Brain microvascular endothelial cell (primary cell): ENCODE results near the gene CYP46A1.

Experiments used
- DNase-seq: peaks from one replicate; pipeline ENCODE4 v3.0.0-alpha.2; 2020
- H3K27ac ChIP-seq: fragments of 250-450 bp; sonication (Bioruptor Pico); 2 replicates; pipeline ENCODE4 v1.5.1; 2020; ENCODE audit warnings: mild to moderate bottlenecking, moderate library complexity
- H3K27me3 ChIP-seq: fragments of 250-450 bp; sonication (Bioruptor Pico); replicated peaks from 2 replicates; pipeline ENCODE4 v1.5.1; 2020; ENCODE audit warnings: mild to moderate bottlenecking
- H3K36me3 ChIP-seq: fragments of 250-450 bp; sonication (Bioruptor Pico); replicated peaks from 2 replicates; pipeline ENCODE4 v1.5.1; 2020; ENCODE audit warnings: mild to moderate bottlenecking
- H3K4me3 ChIP-seq: 2 replicates; pipeline ENCODE4 v1.5.1; 2011; ENCODE audit warnings: low read depth, mild to moderate bottlenecking, control low read depth, low read length, moderate library complexity
- CTCF ChIP-seq: IDR thresholded peaks from 2 replicates; pipeline ENCODE4 v1.5.1; 2011; ENCODE audit warnings: low read depth, mild to moderate bottlenecking, moderate library complexity, low read length, control low read depth, inconsistent platforms; ENCODE audit errors: missing control alignments
- in situ Hi-C: cut with HindIII; loops from 2 replicates; pipeline ENCODE4 v1.10.0; 2017; ENCODE audit warnings: low sequenced_read_pairs, low pct_ligation_motif_present

The CYP46A1 gene

GRCh38 chr14:99763527-99764221, 79.6 kb downstream of the CYP46A1 start:
- DNase-seq = no peak
- no peaks in the 10 kb centered on the region for H3K27me3 ChIP-seq
- TF ChIP-seq CTCF = no peak
- H3K36me3 ChIP-seq = no peaks in the 10 kb centered on the region
- in situ Hi-C loops = no loop called here
- no peak overlapping the region for H3K27ac ChIP-seq
- no peak overlapping the region for H3K4me3 ChIP-seq

- Histone ChIP-seq H3K36me3 (no peaks in the 10 kb centered on the region), H3K4me3 (no peak overlapping the region), H3K27ac (no peak overlapping the region), H3K27me3 (no peaks in the 10 kb centered on the region)
- DNase-seq = no peak
- TF ChIP-seq CTCF = no peak
- in situ Hi-C loops = no loop called here
Measured at GRCh38 chr14:99764222-99764706, 80.2 kb downstream of the CYP46A1 start.

- Histone ChIP-seq H3K36me3 (no peaks in the 10 kb centered on the region), H3K27ac (no peak overlapping the region), H3K4me3 (no peak overlapping the region), H3K27me3 (no peaks in the 10 kb centered on the region)
- TF ChIP-seq CTCF = no peak
- in situ Hi-C loops = no loop called here
- DNase-seq = no peak
Measured at GRCh38 chr14:99768381-99768780, 84.3 kb downstream of the CYP46A1 start.

GRCh38 chr14:99769123-99769522, 85.0 kb downstream of the CYP46A1 start:
- in situ Hi-C loops = no loop called here
- H3K27me3 ChIP-seq = no peaks in the 10 kb centered on the region
- DNase-seq = no peak
- H3K4me3 ChIP-seq = no peak overlapping the region
- H3K36me3 ChIP-seq = no peaks in the 10 kb centered on the region
- TF ChIP-seq CTCF = no peak
- no peak overlapping the region for H3K27ac ChIP-seq

GRCh38 chr14:99769799-99770198, 85.7 kb downstream of the CYP46A1 start:
- Histone ChIP-seq H3K36me3 (no peaks in the 10 kb centered on the region), H3K4me3 (no peak overlapping the region), H3K27ac (no peak overlapping the region), H3K27me3 (no peaks in the 10 kb centered on the region)
- DNase-seq = no peak
- in situ Hi-C loops = no loop called here
- no peak for TF ChIP-seq CTCF
